Measurements from ENCODE around the gene SMPD1.

DNA sequence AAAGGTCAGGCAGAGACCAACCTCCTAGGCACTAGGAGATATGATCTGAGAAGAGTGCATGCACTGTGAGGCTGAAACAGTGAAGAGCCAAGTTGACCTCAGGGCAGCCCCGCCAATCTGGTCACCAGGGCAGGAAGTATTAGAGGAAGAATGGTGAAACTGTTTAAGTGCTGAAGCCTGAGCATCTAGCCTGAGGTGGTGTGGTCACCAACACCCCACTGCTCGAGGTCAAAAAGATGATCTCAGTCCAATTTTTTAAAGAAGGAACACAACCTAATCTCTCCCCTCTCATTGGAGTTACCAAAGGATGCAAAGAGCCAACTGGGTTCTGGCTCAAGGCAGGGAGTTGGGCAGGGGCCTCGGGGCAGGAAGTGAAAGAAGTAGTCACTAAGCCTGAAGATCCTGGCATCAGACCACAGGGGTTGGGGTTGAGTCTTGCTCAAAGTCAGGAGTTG is 24.6 kb downstream of the SMPD1 start:
- TF ChIP-seq, protein P1, sequence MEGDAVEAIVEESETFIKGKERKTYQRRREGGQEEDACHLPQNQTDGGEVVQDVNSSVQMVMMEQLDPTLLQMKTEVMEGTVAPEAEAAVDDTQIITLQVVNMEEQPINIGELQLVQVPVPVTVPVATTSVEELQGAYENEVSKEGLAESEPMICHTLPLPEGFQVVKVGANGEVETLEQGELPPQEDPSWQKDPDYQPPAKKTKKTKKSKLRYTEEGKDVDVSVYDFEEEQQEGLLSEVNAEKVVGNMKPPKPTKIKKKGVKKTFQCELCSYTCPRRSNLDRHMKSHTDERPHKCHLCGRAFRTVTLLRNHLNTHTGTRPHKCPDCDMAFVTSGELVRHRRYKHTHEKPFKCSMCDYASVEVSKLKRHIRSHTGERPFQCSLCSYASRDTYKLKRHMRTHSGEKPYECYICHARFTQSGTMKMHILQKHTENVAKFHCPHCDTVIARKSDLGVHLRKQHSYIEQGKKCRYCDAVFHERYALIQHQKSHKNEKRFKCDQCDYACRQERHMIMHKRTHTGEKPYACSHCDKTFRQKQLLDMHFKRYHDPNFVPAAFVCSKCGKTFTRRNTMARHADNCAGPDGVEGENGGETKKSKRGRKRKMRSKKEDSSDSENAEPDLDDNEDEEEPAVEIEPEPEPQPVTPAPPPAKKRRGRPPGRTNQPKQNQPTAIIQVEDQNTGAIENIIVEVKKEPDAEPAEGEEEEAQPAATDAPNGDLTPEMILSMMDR (conservative IDR thresholded peaks at IDR 0.05; ENCODE audit: low read length), result no peak
- no peak for TF ChIP-seq EZH2phosphoT487 (IDR thresholded peaks at IDR 0.05; ENCODE audit: borderline replicate concordance)

Data from Loucy (cell line).